ENCODE data around the gene PLEKHF1.

- no peak for TF ChIP-seq CTCF (IDR thresholded peaks at IDR 0.05; ENCODE audit: borderline replicate concordance, extremely low read depth, low read length, poor library complexity, severe bottlenecking)
- TF ChIP-seq EZH2 (IDR thresholded peaks at IDR 0.05; ENCODE audit: borderline replicate concordance, low read depth, low read length, severe bottlenecking): no peak
These were observed 40.4 kb downstream of the PLEKHF1 start for GRCh38 chr19:29705706-29706105.

Measured in DND-41 (cell line).